ENCODE measurements around the gene RPS16.

Gene RPS16

GRCh38 chr19:39385629-39386411 lies 49.9 kb downstream of the RPS16 start (continued):
- TF ChIP-seq, protein P1, sequence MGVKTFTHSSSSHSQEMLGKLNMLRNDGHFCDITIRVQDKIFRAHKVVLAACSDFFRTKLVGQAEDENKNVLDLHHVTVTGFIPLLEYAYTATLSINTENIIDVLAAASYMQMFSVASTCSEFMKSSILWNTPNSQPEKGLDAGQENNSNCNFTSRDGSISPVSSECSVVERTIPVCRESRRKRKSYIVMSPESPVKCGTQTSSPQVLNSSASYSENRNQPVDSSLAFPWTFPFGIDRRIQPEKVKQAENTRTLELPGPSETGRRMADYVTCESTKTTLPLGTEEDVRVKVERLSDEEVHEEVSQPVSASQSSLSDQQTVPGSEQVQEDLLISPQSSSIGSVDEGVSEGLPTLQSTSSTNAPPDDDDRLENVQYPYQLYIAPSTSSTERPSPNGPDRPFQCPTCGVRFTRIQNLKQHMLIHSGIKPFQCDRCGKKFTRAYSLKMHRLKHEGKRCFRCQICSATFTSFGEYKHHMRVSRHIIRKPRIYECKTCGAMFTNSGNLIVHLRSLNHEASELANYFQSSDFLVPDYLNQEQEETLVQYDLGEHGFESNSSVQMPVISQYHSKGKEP (tag by site-specific recombination; IDR thresholded peaks at IDR 0.05) = no peak
- TF ChIP-seq ZNF354C (tag by site-specific recombination; IDR thresholded peaks at IDR 0.05; ENCODE audit: borderline replicate concordance, low read depth) (no peak), ZNF155 (tag by site-specific recombination; IDR thresholded peaks at IDR 0.05) (no peak), GLI2 (tag by site-specific recombination; IDR thresholded peaks at IDR 0.05; ENCODE audit: borderline replicate concordance, low read depth) (no peak), ZNF350 (tag by site-specific recombination; IDR thresholded peaks at IDR 0.05) (no peak), ZNF785 (tag by site-specific recombination; IDR thresholded peaks at IDR 0.05) (no peak), ZNF239 (tag by site-specific recombination; IDR thresholded peaks at IDR 0.05) (no peak), ZXDB (tag by site-specific recombination; IDR thresholded peaks at IDR 0.05) (no peak), ZNF311 (tag by site-specific recombination; IDR thresholded peaks at IDR 0.05; ENCODE audit: borderline replicate concordance) (no peak), ZSCAN16 (tag by site-specific recombination; IDR thresholded peaks at IDR 0.05) (no peak)
- TF ChIP-seq, protein P2, sequence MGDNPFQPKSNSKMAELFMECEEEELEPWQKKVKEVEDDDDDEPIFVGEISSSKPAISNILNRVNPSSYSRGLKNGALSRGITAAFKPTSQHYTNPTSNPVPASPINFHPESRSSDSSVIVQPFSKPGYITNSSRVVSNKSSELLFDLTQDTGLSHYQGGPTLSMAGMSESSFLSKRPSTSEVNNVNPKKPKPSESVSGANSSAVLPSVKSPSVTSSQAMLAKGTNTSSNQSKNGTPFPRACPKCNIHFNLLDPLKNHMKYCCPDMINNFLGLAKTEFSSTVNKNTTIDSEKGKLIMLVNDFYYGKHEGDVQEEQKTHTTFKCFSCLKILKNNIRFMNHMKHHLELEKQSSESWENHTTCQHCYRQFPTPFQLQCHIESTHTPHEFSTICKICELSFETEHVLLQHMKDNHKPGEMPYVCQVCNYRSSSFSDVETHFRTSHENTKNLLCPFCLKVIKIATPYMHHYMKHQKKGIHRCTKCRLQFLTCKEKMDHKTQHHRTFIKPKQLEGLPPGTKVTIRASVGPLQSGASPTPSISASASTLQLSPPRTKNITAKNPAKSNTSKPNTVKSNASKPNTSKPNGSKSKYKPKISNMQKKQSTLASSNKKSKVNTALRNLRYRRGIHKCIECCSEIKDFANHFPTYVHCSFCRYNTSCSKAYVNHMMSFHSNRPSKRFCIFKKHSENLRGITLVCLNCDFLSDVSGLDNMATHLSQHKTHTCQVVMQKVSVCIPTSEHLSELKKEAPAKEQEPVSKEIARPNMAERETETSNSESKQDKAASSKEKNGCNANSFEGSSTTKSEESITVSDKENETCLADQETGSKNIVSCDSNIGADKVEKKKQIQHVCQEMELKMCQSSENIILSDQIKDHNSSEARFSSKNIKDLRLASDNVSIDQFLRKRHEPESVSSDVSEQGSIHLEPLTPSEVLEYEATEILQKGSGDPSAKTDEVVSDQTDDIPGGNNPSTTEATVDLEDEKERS (tag by site-specific recombination; IDR thresholded peaks at IDR 0.05) = no peak
- TF ChIP-seq, protein P3, sequence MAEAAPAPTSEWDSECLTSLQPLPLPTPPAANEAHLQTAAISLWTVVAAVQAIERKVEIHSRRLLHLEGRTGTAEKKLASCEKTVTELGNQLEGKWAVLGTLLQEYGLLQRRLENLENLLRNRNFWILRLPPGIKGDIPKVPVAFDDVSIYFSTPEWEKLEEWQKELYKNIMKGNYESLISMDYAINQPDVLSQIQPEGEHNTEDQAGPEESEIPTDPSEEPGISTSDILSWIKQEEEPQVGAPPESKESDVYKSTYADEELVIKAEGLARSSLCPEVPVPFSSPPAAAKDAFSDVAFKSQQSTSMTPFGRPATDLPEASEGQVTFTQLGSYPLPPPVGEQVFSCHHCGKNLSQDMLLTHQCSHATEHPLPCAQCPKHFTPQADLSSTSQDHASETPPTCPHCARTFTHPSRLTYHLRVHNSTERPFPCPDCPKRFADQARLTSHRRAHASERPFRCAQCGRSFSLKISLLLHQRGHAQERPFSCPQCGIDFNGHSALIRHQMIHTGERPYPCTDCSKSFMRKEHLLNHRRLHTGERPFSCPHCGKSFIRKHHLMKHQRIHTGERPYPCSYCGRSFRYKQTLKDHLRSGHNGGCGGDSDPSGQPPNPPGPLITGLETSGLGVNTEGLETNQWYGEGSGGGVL (tag by site-specific recombination; IDR thresholded peaks at IDR 0.05) = no peak
- TF ChIP-seq, protein P4, sequence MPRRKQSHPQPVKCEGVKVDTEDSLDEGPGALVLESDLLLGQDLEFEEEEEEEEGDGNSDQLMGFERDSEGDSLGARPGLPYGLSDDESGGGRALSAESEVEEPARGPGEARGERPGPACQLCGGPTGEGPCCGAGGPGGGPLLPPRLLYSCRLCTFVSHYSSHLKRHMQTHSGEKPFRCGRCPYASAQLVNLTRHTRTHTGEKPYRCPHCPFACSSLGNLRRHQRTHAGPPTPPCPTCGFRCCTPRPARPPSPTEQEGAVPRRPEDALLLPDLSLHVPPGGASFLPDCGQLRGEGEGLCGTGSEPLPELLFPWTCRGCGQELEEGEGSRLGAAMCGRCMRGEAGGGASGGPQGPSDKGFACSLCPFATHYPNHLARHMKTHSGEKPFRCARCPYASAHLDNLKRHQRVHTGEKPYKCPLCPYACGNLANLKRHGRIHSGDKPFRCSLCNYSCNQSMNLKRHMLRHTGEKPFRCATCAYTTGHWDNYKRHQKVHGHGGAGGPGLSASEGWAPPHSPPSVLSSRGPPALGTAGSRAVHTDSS (tag by site-specific recombination; IDR thresholded peaks at IDR 0.05) = no peak

DNA sequence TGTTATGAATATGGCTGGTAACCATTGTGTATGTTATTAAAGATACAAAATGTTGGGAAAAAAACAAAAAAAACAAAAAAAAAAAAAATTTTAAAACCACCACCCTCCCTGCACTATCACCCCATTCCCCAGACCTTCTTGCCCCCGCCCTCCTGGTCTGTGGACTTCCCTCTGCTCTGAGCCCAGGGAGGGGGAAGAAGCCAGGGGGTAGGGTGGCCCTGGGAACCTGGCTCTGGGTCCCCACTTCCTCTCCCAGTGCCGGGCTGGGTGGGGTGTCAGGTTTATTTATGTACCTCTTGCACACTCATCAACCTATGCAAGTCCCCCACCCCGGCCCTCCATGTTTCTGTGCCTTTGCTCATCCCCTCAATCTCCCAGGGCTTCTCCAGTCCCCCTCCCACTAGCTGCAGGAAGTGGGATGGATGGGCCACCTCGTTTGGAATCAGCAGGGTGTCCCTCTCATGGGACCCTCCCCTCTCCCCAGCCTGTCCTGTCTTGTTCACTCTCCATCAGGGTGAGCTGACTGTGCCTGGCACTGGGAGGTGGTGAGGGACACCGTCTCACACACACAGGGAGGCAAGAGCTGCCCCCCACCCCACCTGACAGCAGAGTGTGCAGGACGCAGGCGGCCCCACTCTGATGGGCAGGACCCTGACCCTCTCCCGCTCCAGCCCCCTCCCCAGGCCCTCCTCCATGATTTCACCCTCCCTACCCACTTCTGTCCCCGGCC lies 50.7 kb downstream of the RPS16 start:
- no peaks in the 10 kb centered on the region for H3K9me3 ChIP-seq (ENCODE audit: control insufficient read depth, insufficient read depth, low read depth, low read length)
- peak overlapping the region; percentile 11 for H3K27ac ChIP-seq (ENCODE audit: extremely low read depth, low read depth, low read length)
- H3K36me3 ChIP-seq (ENCODE audit: control insufficient read depth in 2 of 2, insufficient read depth in 1 of 2, low read length in 2 of 2) = peaks cover 96 to 97% of the 10 kb centered on the region in 2 experiments
- ChIA-PET CTCF (interaction anchor here (0.8 to 1.0 kb wide), 2 partner anchors 13 to 342 kb away, joined by 3 read pairs; no protein-coding TSS in a partner anchor), POLR2A (interaction anchor here (0.6 to 2.1 kb wide), 6 partner anchors 9 to 180 kb away, joined by 3 to 9 read pairs (median 5); partner anchors contain the start of genes EID2B, RPS16 and ZFP36)
- no peak overlapping the region for H3K4me3 ChIP-seq (ENCODE audit: low read depth, low read length)
- H3K4me1 ChIP-seq (ENCODE audit: control insufficient read depth, insufficient read depth, low read length) = peaks cover 14% of the 10 kb centered on the region
- TF ChIP-seq, protein P5, sequence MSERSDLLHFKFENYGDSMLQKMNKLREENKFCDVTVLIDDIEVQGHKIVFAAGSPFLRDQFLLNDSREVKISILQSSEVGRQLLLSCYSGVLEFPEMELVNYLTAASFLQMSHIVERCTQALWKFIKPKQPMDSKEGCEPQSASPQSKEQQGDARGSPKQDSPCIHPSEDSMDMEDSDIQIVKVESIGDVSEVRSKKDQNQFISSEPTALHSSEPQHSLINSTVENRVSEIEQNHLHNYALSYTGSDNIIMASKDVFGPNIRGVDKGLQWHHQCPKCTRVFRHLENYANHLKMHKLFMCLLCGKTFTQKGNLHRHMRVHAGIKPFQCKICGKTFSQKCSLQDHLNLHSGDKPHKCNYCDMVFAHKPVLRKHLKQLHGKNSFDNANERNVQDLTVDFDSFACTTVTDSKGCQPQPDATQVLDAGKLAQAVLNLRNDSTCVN (tag by site-specific recombination; optimal IDR thresholded peaks at IDR 0.05) = peak; percentile 7
- peak; percentile 91 for TF ChIP-seq GLIS1 (tag by site-specific recombination; IDR thresholded peaks at IDR 0.05)
- TF ChIP-seq, protein P3 (tag by site-specific recombination; IDR thresholded peaks at IDR 0.05) = peak; percentile 53
- no peak for TF ChIP-seq ZNF133 (tag by site-specific recombination; IDR thresholded peaks at IDR 0.05)
- TF ChIP-seq, protein P6, sequence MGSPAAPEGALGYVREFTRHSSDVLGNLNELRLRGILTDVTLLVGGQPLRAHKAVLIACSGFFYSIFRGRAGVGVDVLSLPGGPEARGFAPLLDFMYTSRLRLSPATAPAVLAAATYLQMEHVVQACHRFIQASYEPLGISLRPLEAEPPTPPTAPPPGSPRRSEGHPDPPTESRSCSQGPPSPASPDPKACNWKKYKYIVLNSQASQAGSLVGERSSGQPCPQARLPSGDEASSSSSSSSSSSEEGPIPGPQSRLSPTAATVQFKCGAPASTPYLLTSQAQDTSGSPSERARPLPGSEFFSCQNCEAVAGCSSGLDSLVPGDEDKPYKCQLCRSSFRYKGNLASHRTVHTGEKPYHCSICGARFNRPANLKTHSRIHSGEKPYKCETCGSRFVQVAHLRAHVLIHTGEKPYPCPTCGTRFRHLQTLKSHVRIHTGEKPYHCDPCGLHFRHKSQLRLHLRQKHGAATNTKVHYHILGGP (tag by site-specific recombination; IDR thresholded peaks at IDR 0.05) = no peak
